GM19438 (cell line): ENCODE results near the gene YIPF3.
"Not testable (repeated sequence)": the region's sequence is repeated elsewhere in the genome, so short reads cannot be mapped to it uniquely, and the experiment has no call there.

Source experiments
- ATAC-seq: cut with Tn5 transposase; IDR thresholded peaks from one replicate; pipeline ENCODE4 v1.9.1; 2021; ENCODE audit warnings: low read depth; ENCODE audit not compliant: unreplicated experiment

YIPF3 gene

DNA sequence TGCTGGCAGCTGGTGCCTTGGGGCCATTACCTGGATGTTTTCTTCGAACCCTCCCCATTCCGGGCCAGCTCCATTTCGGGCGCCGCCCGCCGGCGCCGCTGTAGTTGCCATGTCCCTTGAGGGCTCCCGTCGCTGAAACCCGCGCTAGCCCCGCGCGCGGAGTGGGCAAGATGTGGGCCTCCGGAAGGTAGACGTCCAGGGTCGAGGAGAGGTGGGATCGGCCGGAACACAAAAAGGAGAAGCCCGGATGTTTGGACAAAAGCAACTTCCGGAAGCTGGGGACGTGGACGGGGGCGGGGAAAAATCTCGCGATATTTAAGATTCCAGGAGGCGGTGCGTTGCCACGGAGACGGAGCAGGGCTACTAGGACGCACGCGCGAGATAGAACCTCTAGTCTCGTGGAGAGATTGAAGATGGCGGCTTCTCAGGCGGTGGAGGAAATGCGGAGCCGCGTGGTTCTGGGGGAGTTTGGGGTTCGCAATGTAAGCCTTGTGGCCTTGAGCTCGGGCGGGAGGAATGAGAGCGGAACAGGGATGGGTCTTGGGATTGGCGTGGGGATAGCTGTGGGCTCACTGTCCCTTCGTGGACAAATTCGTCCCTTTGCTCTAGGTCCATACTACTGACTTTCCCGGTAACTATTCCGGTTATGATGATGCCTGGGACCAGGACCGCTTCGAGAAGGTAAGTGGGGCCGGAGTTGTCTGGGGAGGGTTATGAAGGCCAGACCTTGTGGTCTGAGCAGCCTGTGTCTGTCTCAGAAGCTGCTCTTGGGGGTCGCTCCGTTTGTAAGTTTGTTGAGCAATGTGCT lies at the start of gene YIPF3, which contains the start of gene POLR1C:
TSS of gene YIPF3 (minus strand) at position 230 of the 808 bp plus-strand sequence. CDS start at position 111, 119 bp downstream.
TSS of gene POLR1C (plus strand) at position 393 of the 808 bp plus-strand sequence. CDS start at position 414, 21 bp downstream.
- peak; percentile 85 for ATAC-seq

DNA sequence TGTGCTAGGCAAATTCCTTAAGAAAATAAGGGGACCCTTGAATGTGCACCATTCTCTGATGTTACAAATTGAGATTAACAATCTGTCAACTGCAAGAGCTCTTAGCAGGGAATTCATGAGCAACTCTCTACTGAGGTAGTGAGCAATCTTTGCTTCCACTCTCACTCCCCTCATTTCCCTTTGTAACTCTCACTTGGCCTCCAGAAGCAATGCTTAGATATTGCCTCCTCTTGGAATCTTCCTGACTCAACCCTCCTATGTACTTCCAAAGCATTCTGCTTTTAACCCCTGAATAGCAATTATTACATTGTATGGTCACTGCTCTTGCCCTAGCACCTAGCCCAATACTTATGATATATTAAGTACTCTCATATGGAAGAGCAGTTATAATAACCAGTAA lies 42.6 kb upstream of the YIPF3 start:
- ATAC-seq, result no peak

DNA sequence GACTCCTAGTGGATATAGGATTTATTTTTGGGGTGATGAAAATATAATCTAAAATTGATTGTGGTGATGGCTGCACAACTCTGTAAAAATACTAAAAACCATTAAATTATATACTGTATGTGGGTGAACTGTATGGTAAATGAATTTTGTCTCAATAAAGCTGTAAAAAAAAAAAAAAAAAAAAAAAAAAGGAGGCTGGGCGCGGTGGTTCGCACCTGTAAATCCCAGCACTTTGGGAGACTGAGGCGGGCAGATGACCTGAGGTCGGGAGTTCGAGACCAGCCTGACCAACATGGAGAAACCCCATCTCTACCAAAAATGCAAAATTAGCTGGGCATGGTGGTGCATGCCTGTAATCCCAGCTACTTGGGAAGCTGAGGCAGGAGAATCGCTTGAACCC lies 40.9 kb upstream of the YIPF3 start:
- not testable (repeated sequence) for ATAC-seq

DNA sequence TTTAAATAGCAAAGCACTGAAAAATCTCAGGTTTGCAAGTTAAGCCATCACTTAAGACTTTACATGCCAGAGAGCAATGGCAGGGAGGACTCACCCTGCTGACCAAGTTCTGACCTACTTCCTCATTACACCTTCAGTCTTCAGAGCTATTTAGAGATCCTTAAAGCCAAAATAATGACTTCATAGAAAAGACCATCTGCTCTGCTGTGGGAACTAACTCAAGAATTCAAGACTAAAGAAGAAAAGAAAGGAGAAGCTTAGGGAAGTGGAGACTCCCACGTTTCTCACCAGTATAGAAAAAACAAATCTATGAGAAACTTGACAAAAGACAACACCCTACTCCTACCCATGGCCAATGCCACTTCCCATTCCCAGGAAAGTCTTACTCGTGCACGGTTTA lies 30.5 kb upstream of the YIPF3 start:
- no peak for ATAC-seq

DNA sequence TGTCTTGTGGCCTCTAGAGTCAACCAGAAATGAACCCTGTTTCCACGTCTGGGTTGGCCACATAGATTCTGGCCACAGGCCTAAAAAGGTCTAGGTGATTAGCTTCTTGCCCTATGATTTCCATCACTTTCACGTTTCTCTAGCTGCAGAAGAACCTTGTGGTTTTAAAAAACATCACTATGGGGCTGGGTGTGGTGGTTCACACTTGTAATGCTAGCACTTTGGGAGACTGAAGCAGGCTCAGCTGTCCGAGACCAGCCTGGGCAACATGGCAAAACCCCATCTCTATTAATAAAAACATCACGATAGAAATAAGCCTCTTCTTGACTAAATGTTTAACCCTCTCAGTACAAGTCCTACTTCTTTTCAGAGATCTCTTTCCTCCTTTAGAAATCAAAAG lies 27.7 kb upstream of the YIPF3 start:
- ATAC-seq, result no peak

DNA sequence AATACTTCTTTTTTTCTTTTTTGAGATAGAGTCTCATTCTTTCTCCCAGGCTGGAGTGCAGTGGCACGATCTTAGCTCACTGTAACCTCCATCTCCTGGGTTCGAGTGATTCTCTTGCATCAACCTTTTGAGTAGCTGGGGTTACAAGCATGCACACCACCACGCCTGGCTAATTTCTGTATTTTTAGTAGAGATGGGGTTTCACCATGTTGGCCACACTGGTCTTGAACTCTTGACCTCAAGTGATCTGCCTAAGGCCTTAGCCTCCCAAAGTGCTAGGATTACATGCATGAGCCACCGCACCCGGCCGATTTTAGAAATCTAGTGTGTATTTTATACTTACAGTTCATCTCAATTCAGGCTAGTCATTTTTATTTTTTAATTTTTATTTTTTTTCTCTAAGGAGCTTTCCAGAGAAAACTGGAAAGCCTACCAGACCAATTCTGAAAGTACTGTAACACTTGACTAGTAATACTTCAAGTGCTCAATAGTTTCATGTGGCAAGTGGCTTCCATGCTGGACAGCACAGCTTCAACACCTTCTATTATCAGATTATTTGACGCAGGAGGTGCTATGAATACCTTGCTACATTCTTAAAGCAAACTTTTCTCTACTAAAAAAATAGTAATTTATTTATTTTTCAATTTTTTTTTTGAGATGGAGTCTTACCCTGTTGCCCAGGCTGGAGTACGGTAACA lies 25.2 kb upstream of the YIPF3 start:
- ATAC-seq, result no peak

DNA sequence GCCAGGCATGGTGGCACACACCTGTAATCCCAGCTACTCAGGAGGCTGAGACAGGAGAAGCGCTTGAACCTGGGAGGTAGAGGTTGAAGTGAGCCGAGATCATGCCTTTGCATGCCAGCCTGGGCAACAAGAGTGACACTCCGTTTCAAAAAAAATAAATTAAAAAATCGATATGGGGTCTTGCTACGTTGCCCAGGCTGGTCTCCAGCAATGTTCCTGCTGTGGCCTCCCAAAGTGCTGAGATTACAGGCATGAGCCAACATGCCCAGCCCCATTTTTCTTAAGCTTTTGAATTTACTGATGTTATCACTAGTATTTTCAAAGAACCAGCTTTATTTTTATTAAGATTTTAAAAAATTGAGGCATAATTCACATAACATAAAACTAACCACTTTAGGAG lies 23.8 kb upstream of the YIPF3 start:
- ATAC-seq, result no peak

DNA sequence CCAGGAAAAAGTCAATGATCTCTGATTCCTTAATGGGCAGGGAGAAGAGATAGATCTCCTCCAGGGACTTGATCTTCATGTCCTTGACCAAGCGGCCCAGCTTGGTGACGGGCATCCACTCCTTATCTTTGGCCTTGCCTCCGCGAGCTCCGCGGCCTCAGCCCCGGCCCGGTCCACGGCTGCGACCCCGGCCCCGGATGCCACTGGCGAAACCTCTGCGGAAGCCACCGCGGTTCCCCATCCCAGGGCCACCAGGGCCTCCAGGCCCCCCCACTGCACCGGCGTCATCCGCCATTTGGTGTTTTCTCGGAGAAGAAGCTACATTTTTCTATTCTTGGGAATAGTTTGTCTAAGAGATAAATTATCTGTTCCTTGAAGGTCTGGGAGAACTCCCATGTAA lies 22.7 kb upstream of the YIPF3 start:
- not testable (repeated sequence) for ATAC-seq

DNA sequence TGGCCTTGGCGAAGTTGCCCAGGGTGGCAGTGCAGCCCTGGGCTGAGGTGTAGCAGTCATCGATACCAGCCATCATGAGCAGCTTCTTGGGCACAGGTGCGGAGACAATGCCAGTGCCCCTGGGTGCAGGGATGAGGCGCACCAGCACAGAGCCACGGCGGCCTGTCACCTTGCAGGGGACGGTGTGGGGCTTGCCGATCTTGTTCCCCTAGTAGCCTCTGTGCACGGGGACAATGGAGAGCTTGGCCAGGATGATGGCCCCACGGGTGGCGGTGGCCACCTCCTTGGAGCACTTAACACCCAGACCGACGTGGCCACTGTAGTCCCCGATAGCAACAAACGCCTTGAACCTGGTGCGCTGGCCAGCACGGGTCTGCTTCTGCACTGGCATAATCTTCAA lies 22.3 kb upstream of the YIPF3 start:
- not testable (repeated sequence) for ATAC-seq

DNA sequence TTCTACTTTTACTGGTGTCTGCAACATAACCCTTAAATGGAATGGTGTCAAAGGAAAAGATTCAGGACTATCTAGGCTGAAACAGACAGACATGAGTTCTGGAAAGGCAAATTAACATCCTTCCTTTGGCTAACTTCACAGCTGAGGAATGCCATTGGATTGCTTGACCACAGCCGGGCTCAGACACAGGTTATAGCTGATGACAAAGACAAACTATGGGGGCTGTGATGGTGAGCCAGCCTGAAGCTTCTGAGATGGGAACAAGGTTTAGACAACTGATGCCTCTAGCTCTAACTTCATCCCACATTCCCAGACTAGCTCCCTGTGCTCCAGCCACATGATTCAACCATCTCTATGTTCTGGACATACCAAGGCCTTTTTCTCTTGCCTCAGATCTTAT lies 15.5 kb upstream of the YIPF3 start:
- ATAC-seq, result no peak

DNA sequence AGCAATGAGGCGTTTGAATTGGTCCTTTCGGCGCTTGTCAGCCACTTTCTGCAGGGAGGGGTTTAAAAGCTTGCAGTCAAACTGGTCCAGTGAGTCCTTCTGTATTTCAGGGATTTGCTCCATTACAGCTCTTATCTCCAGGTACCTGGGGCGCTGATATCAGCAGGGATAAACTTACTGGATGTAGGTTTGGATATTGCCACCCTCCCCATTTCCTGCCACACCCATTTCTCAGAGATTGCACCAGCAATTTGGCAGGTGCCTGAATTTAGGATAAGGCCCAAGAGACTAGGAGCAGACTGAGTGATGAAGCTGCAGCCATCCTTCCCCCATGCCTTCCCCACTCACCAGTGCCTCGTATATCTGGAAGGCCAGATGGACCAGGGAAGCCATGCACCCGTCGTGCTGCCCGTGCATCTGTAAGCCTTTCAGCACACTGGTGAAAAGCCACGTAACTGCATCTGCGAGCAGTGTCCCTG lies 7.8 kb upstream of the YIPF3 start:
- no peak for ATAC-seq

DNA sequence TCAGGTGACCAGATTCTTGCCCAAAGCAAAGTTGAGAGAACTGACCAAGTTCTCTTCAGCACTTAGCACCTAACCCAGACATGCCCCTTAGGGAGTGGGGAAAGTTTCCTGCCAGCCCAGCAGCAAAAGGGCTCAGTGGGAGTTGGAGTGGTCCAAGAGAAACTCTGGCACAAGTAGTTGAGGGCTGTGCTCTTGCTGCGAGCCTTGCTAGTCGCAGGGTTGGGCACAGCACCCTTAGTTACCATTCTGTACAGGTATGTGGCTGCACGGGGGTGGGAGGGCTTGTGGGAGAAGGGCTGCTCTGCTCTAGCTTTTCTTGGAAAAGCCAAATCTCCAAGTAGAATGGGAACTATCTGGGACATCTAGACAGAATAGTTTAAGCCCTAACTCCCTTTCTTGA lies 6.6 kb upstream of the YIPF3 start:
- ATAC-seq, result no peak

DNA sequence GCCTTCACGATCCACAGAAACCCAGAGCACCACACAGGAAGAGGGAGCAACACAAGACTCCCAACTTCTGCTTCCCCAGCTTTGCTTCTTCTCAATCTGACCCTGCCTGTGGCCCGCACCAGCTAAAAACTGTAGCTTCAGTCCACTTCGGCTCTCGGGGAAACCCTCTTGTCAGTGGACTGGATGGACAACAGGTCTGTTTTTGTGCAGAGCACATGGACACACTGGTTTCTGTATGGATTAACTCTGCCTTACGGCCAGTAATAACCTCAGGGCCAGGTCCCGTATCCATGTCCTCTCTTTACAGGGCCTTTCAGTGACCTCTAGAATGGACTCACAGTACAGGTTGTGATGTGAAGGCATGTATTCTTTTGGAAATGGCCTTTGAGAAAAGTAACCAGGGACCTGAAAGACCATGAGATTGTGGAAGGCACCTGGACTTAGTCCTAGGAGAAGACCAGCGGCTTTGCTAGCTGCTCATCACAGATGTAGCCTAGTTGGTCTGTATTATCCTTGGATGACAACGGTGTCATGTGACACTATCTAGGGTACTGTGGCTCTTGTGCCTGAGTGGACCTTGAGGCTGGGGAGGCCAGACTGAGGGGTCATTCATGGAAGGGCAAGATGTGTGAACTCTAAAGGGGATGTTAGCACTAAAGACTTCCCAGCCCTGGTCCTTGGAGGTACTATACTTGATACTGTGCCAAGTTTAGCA lies 6.0 kb upstream of the YIPF3 start:
- no peak for ATAC-seq

DNA sequence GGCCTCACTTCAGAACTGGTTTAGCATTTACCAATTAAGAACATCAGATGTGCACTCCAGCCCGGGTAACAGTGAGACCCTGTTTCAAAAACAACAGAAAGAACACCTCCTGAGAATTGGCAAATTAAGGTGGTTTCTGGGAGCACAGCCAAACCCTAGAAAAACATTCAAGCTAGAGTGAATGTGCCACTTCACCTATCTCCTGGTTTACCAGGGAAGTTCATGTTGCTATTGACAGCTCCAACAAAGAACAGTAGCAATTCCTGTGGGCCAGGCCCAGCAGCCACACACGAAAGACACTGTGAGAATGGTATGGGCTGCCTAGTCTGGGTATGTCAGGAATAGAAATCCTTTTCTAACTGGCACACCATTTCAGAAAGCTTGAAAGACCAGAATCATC lies 5.1 kb upstream of the YIPF3 start:
- ATAC-seq, result no peak

DNA sequence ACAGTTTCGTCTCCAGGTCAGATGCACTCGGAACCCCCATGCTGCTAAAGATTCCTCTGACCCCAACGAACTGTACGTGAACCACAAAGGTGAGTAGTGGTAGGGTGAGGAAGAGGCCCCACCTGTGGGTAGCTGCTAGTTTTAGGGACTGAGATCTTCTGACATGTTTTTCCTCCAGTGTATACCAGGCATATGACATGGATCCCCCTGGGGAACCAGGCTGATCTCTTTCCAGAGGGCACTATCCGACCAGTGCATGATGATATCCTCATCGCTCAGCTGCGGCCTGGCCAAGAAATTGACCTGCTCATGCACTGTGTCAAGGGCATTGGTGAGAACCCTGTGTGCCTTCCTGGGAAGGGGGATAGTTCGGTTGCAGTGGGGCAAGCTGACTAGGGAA lies 3.4 kb upstream of the YIPF3 start:
- ATAC-seq, result no peak

DNA sequence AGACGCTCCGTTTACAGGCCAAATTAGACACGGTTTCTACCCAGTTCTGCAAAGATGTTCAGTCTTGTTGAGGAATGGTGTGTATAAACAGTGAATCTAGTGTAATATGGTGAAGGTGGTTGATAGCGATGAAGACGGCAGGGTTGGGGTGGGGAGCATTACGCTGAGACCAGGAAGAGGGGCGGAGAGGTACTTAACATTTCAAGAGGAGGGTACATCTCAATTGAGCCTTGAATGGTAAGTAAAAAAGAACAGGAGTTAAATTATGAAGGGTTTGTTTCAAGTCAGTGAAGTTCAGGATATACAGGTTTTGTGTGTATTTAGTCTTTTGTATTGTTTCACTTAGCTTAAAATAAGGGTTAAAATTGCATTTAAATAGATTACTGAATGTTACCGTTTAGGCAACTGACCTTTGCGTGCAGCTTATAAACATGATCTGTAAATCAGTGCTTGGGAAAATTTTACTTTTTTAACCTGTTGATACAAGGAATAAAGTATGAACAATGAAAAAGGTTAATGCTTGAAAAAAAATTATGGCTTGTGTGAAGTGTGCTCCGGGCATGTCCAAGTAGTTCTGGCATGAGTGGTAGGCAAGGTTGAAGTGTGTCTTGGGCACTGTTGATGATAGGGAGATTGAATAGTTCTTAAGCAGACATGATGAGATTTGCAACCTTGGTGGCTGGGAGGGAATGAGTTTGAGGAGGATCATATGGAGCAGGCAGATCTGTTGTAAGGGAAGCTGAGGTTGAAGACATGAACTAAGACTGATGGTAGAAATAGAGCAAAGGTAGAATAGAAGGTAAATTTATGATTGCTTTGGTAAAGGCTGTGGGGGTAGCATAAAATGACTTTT lies 1.0 kb upstream of the YIPF3 start:
- peak; percentile 4 for ATAC-seq

DNA sequence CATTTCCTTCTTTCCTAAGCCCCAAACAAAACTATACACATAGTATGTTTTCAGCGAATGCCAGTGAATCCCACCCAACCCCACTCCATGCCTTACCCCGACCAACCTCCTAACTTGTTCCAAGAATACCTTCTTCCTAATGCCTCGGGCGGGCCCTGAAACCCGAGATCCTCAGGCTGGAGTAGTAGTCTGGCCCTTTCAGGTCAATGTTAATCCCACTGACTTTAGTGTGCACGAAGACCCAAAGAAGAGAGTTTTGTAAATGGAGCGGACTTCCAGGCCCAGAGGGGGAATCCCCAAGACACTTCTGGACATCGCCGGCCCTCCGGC lies 394 bp downstream of the YIPF3 start:
- ATAC-seq, result no peak

DNA sequence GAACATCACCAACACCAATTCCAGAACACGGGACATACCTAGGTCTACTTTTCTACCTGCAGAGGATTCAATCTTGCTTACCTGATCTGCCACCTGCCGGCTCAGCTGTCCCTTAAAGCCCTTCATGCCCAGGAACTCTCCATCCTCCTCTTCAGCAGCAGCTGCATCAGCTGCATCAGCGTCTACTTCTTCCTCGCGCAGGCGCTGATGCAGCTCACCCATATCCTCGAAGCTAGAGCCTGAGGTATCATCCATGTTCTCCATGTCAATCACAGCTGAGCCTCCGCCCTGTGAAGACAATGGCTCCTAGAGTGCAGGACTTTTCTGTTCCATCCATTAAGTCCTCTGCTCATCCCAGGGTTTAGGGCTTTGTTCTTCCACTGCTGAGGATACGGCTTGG lies 918 bp downstream of the YIPF3 start:
- no peak for ATAC-seq

DNA sequence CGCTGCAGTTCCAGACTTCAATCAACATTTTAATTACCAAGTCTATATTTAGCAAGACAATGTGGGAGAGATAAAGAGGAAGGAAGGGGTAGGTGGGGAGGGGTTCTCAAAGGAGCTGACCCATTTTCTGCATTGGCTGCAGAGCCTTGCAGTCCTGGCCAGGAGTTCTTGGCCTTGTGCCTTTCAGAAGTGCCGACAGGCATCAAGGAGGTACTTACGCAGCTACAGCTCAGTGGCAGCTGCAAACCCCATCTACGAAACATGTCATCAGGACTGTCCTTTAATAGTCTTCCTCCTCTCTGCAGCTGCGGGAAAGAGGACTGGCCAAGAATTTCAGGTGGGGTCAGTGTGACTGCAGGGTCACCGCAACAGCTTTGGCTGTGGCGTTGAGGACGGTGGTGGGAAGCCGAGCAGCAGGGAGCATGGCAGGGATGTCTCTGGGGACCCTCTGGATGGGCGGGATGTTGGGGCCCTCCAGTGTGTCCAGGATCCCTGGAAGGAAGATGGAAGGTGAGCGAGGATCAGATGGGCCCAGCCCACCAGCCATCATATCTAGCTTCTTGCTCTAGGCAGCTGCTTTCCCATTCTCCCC lies 4.8 kb downstream of the YIPF3 start:
- ATAC-seq, result no peak

DNA sequence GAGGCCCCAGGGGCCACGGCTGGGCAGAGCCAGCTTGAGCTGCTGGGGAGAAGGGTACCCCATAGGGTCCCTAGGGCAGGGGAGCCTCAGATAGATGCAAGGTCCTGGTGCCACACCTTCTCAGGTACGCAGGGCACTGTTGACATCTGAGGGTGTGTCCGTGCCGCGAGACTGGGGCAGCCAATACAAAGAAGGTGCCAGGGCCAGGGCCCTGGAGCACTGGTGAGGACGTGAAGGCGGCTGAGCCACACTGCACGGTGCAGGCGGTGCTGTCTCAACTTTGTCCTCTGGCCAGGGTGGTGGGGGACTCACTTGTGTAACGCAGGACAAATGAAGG lies 5.9 kb downstream of the YIPF3 start:
- no peak for ATAC-seq
